ENCODE measurements around the gene PLSCR5. TPM values are rescaled to one million over a fixed set of nuclear protein-coding genes. Genes with fewer than 3 reads are reported as not detected.

Gene PLSCR5
- total RNA-seq = not detected

- ATAC-seq (ENCODE audit: low FRiP score) (no peak), DNase-seq (ENCODE audit: low spot score) (no peak)
Observed at GRCh38 chr3:146605106-146605505, at the start of gene PLSCR5. Gene PLSCR5 (minus strand): TSS chr3:146605346. CDS start chr3:146605212, 134 bp downstream.

GRCh38 chr3:146653978-146654377, 48.8 kb upstream of the PLSCR5 start:
- DNase-seq (ENCODE audit: low spot score) (no peak), ATAC-seq (ENCODE audit: low FRiP score) (no peak)
- no peak for TF ChIP-seq CTCF (IDR thresholded peaks at IDR 0.05)

More at GRCh38 chr3:146605106-146605505, at the start of gene PLSCR5:
- TF ChIP-seq CTCF (IDR thresholded peaks at IDR 0.05) = no peak

- DNase-seq (ENCODE audit: low spot score) = no peak
- TF ChIP-seq CTCF (IDR thresholded peaks at IDR 0.05) = no peak
- ATAC-seq (ENCODE audit: low FRiP score) = no peak
Observed at GRCh38 chr3:146650691-146651442, 45.7 kb upstream of the PLSCR5 start.

GRCh38 chr3:146646261-146646660, 41.1 kb upstream of the PLSCR5 start:
- TF ChIP-seq CTCF (IDR thresholded peaks at IDR 0.05) = no peak
- no peak for DNase-seq (ENCODE audit: low spot score)
- ATAC-seq (ENCODE audit: low FRiP score) = no peak

GRCh38 chr3:146640955-146641867, 36.1 kb upstream of the PLSCR5 start:
- ATAC-seq (ENCODE audit: low FRiP score) = no peak
- TF ChIP-seq CTCF (IDR thresholded peaks at IDR 0.05) = no peak
- no peak for DNase-seq (ENCODE audit: low spot score)

- TF ChIP-seq CTCF (IDR thresholded peaks at IDR 0.05) = no peak
- no peak for ATAC-seq (ENCODE audit: low FRiP score)
Observed at GRCh38 chr3:146640361-146640760, 35.2 kb upstream of the PLSCR5 start.

More at GRCh38 chr3:146640361-146640760, 35.2 kb upstream of the PLSCR5 start:
- DNase-seq (ENCODE audit: low spot score) = no peak

Measured in omental fat pad (tissue), 4 donors.